GM18505 (cell line): ENCODE data around the gene SCARB2.
"Not testable (repeated sequence)": the region's sequence is repeated elsewhere in the genome, so short reads cannot be mapped to it uniquely, and the experiment has no call there.

ENCODE experiments used
- ATAC-seq: cut with Tn5 transposase; IDR thresholded peaks from one replicate; pipeline ENCODE4 v1.9.1; 2021; ENCODE audit not compliant: unreplicated experiment
- POLR2A ChIP-seq: IDR thresholded peaks from 4 replicates; pipeline ENCODE4 v1.6.1; 2011; ENCODE audit warnings: borderline replicate concordance; ENCODE audit not compliant: insufficient read depth, insufficient read length; ENCODE audit errors: extremely low read depth

The SCARB2 gene, protein sequence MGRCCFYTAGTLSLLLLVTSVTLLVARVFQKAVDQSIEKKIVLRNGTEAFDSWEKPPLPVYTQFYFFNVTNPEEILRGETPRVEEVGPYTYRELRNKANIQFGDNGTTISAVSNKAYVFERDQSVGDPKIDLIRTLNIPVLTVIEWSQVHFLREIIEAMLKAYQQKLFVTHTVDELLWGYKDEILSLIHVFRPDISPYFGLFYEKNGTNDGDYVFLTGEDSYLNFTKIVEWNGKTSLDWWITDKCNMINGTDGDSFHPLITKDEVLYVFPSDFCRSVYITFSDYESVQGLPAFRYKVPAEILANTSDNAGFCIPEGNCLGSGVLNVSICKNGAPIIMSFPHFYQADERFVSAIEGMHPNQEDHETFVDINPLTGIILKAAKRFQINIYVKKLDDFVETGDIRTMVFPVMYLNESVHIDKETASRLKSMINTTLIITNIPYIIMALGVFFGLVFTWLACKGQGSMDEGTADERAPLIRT

GRCh38 chr4:76213415-76214176, at the start of gene SCARB2:
Gene SCARB2, minus strand, starts transcription at chr4:76213824. Its CDS starts 281 bp downstream, at chr4:76213543.
- peak; percentile 59 for TF ChIP-seq POLR2A

DNA sequence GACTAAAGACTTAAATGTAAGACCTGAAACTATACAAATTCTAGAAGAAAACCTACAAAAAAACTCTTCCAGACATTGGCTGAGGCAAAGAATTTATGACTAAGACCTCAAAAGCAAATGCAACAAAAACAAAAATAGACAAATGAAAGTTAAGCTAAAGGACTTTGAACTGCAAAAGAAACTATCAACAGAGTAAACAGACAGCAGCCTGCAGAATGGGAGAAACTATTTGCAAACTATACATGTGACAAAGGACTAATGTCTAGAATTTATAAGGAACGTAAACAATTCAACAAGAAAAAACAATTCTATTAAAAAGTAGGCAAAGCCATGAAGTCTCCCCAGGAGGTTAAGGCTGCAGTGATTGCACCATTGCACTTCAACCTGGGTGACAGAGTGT, 46.9 kb upstream of the SCARB2 start:
- TF ChIP-seq POLR2A, result no peak
- no peak for ATAC-seq

More at GRCh38 chr4:76213415-76214176, at the start of gene SCARB2:
- peak; percentile 74 for ATAC-seq

- no peak for ATAC-seq
- no peak for TF ChIP-seq POLR2A
Measured at GRCh38 chr4:76257824-76258223, 44.2 kb upstream of the SCARB2 start.

DNA sequence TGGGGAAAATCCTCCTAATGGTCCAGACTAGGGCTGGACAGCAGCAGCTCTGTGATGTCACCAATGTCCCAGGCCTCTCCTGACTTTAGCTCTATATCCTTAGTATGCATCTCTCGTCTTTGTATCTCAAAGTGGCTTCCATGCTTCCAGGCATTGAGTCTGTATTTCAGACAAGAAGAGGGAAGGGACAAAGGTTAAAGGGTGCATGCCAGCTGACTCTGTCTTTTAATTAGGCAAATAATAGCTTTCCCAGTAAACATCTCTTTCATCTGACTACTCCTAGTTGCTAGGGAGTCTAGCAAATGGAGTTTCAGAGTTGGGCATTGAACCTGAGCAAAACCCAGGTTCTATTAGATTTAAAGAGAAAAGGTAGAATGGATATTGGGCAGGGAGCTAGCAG, 43.3 kb upstream of the SCARB2 start:
- no peak for TF ChIP-seq POLR2A
- ATAC-seq, result no peak

DNA sequence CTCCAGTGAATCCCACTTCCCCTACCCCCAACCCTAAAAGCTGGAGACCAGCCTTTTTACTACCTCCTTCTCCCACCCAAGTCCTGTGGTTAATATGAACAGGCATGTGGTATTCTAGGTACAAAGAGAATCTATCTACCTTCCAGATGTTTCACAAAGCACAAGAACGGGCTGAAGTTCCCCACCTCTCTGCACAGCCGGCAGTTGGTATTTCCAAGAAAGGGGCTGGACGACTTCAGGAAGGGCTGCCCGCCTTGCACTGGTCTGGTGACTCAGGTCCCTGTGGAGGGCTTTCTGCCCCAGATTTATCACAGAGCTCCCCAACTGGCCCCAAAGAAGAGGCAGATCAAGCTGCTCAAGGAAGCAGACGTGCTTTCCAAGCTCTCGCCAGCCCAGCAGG, 42.4 kb upstream of the SCARB2 start:
- no peak for ATAC-seq
- TF ChIP-seq POLR2A, result no peak

DNA sequence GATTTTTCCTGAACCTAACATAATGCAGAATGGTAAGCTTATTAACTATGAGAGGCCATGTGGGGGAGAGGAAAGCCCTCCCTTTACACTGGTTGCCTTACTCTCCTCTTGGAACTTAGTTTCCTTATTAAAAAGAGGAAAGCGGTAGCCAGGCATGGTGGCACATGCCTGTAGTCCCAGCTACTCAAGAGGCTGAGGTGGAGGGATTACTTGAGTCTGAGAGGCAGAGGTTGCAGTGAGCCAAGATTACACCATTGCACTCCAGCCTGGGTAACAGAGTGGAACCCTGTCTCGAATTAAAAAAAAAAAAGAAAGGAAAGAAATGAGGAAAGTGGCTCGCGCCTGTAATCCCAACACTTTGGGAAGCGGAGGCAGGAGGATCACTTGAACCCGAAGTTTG, 39.9 kb upstream of the SCARB2 start:
- no peak for ATAC-seq
- TF ChIP-seq POLR2A, result no peak

DNA sequence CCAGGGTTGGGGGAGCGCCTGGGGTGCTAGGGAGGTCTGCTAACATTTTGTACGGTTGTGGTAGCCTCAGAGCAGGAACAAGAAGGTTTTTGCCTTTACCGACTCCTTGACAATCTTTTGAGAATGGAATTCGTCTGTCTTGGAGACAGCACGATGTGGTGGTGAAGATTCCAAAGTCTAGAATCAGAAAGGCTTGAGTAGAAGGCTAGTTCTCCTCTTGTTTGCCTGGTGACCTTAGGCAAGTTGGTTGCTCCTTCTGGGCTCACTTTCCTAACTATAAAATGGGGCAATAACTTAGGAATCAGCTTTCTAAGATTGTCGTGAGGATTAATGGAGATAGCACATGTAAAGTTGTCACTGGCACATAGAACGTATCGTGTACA, 38.6 kb upstream of the SCARB2 start:
- TF ChIP-seq POLR2A, result no peak
- ATAC-seq, result no peak

DNA sequence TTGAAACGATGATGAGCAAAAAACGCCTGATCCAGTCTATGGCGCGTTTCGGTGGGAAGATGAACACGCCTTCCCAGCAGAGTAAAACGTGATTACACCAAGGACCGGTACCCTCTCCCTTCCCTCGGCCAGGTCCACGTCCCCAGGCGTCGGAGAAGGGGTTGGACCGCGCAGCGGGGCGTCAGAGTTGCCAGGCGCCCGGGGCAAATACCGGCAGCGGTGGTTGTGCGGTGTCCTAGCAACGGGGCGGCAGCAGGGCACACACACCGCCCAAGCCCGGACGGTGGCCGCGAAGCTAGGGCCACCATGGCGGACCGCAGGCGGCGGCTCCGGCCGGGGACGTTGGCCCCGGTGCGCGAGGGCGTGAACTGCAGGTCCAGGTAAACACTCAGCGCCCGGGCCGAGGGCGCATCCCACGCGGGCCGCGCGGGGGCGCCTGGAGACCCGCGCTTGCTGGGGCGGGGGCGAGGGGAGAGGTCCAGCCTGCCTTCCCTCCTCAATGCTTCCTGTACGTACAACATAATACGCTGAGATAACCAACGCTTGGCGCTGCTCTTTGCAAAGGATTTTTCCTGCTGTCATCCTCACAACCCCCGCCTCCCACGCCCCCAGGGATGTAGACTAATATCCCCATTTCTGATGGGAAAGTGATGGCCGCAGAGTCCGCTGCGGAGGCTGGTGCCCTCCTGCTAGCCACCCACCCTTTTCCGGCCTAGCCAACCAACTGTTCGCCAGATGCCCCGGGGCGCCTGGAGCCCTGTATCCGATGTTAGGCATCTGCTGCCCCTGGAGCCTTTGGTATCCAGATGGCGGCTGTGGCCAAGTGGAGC, 38.0 kb upstream of the SCARB2 start, which contains the start of gene FAM47E:
Gene FAM47E (plus strand): TSS at position 281 of the 830 bp plus-strand sequence. CDS start 26 bp downstream, at position 307.
- TF ChIP-seq POLR2A, result no peak
- ATAC-seq, result no peak

DNA sequence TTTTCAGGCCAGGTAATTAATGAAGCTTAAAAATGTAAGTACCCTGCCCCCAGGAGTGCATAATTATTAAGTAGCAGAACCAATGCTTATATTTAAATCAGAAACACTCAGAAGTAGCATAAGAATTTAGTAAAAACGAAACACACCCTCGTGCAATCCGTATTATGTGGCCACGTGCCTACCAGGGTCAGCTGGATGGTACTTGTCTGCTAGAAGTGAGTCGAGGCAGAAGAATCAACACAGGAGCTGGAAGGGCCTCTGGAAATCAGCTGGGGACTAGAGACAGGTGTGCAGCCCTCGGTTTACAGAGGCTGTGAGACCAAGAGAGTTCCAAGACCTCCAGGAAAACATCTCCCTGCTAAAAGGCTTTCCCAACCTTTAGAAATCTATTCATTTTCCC, 37.3 kb upstream of the SCARB2 start:
- TF ChIP-seq POLR2A, result no peak
- no peak for ATAC-seq

DNA sequence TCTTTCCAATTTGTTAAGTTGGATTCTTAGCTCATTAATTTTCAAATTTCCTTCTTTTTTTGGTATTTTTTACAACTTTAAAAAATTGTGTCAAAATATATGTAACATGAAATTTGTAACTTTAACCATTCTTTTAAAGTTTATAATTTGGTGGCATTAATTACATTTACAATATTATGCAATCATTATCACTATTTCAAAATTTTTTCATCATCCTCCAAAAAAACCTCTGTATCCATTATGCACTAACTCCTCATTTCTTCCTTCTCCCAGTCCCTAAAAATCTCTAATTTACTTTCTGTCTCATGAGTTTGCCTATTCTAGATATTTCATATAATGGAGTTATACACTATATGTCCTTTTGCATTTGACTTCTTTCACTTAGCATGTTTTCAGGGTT, 33.2 kb upstream of the SCARB2 start:
- no peak for ATAC-seq
- no peak for TF ChIP-seq POLR2A

- no peak for ATAC-seq
- no peak for TF ChIP-seq POLR2A
Measured at GRCh38 chr4:76246025-76246424, 32.4 kb upstream of the SCARB2 start.

DNA sequence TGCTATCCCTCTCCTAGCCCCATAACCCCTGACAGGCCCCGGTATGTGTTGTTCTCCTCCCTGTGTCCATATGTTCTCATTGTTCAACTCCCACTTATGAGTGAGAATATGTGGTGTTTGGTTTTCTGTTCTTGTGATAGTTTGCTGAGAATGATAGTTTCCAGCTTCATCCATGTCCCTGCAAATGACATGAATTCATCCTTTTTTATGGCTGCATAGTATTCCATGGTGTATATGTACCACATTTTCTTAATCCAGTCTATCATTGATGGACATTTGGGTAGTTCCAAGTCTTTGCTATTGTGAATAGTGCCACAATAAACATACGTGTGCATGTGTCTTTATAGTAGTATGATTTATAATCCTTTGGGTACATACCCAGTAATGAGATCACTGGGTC, 30.3 kb upstream of the SCARB2 start:
- not testable (repeated sequence) for ATAC-seq

DNA sequence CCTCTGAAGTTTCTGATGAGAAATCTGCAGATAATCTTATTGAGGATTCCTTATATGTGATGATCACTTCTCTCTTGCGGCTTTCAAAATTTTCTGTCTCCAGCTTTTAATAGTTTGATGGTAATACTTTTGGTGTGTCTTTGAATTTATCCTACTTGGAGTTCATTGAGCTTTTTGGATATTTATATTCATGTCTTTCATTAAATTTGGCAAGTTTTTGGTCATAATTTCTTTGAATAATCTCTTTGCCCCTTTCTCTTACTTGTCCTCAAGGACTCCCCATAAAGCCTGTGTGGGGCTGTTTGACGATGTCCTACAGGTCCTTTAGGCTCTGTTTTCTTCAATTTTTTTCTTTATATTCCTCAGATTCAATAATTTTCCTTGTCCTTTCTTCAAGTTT, 26.6 kb upstream of the SCARB2 start:
- no peak for TF ChIP-seq POLR2A
- ATAC-seq, result no peak
